ENCODE data around the gene COMTD1.

The COMTD1 gene

DNA sequence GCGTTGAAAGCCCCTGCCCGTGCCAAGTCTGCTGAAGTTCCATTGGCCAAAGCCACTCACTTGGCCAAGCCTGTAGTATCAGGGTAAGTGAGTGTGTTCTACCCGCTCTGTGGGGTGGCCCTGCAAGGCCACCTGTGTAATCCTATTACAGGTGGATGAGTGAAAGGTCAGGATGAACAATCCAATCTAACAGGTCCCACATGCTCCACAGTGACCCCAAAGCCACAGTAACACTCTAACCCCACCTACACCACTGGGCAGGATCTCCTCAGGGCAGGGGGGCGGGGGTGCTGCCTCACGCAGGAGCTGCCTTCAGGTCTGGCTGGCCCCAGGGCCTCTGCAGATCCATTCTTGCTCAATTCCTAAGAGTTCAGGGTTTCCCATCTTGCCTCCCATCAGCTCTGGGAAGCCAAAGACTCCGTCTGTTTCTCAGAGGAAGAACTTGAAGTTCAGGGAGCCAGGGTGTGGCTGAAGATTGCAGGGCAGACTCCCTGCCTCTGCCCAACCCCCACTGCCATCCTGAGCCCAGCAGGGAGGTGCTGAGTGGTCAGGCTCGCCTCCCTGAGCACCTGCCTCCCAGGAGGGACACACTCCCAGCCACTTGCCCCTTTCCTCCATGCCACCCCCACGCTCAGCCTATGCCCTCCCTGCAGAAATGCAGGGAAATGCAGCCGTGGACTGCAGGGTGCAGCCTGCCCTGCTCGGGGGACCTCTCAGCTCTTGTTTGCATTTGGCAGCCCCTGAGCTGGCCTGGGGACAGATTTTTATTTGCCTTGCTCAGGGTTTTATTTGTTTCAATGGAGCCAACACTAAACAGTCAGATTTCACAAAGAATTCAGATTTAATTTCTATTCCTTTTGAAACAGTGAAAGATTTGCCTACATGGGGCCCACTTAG is 9.8 kb upstream of the COMTD1 start:
- peak; percentile 52 for DNase-seq (ENCODE audit: low read depth)
- H3K4me3 ChIP-seq (ENCODE audit: low read length), result no peak overlapping the region
- TF ChIP-seq CTCF (IDR thresholded peaks at IDR 0.05; ENCODE audit: insufficient read depth, low read depth, low read length, missing control alignments), result no peak

DNA sequence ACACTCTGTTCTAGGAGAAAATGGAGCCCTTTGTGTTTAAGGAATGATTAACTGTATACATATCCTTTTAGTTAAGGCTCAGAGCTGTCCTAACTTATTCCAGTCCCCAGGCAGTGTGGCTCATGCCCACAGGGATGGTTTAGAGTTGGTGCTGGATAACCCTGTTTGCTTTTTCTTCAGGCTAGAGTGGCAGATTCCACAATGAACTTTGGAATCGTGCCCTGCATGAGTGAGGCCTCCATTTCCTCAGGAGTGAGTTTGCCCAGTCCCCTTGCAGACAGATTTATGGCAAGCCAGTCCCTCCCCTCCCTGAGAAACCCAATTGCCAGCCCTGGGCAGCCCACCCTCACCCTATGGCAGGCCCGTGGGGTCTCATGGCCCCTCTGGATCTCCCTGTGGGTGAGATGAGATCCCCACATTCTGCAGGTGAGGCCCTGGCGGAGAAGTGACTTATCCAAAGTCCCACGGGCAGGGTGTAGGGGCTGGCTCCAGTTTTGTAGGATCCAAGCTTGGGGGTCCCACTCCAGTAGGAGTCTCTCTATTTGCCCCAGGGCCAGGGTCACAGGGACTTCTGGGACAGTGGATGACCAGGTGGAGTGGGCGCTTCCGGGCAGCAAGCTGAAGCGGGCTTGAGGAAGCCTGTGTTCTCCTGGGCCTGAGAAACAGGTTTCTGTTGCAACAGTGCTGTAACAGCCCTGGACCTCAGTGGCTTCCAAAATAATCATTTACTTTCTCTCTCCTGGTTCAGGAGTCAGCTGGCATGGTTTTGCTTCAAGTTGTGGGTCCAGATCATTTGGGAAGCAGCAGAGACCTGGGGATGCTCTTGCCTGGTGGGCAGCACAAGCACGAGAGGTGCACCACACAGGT is 9.0 kb upstream of the COMTD1 start:
- H3K4me3 ChIP-seq (ENCODE audit: low read length), result no peak overlapping the region
- DNase-seq (ENCODE audit: low read depth), result peak; percentile 47
- TF ChIP-seq CTCF (IDR thresholded peaks at IDR 0.05; ENCODE audit: insufficient read depth, low read depth, low read length, missing control alignments), result no peak

DNA sequence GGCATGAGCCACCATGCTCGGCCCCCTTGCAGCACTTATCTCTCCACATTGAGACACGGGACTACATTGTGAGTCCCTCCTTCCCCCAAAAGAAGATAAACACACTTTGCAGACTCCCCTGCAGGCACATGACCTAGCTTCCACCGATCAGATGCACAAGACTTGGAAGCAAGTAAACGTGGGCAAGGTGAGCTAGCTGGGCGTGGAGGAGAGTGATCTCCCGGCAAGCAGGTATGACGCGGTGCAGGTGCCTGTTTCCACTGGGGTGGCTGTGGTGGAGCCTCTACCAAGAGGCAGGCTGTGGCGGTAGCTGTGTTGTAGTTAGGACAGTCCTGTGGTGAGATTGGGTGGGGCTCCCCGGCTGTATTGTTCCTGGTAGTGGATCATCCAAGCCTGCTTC is 7.7 kb upstream of the COMTD1 start:
- no peak for TF ChIP-seq CTCF (IDR thresholded peaks at IDR 0.05; ENCODE audit: insufficient read depth, low read depth, low read length, missing control alignments)
- H3K4me3 ChIP-seq (ENCODE audit: low read length), result no peak overlapping the region
- DNase-seq (ENCODE audit: low read depth), result peak; percentile 57

GRCh38 chr10:75240329-75241076 is 4.7 kb upstream of the COMTD1 start:
- no peak for DNase-seq (ENCODE audit: low read depth)

GRCh38 chr10:75239096-75239790 is 3.5 kb upstream of the COMTD1 start:
- TF ChIP-seq CTCF (IDR thresholded peaks at IDR 0.05; ENCODE audit: insufficient read depth, low read depth, low read length, missing control alignments), result no peak
- no peak for DNase-seq (ENCODE audit: low read depth)
- no peak overlapping the region for H3K4me3 ChIP-seq (ENCODE audit: low read length)

More at GRCh38 chr10:75240329-75241076, 4.7 kb upstream of the COMTD1 start:
- H3K4me3 ChIP-seq (ENCODE audit: low read length), result no peak overlapping the region
- TF ChIP-seq CTCF (IDR thresholded peaks at IDR 0.05; ENCODE audit: insufficient read depth, low read depth, low read length, missing control alignments), result no peak
